Measurements from ENCODE around the gene INHA.

Gene INHA

GRCh38 chr2:219576505-219577388 is 4.6 kb downstream of the INHA start:
- peak; percentile 79 to 83 for DNase-seq

GRCh38 chr2:219578811-219579613 is 6.9 kb downstream of the INHA start:
- no peak for DNase-seq

- no peak for DNase-seq
Observed at GRCh38 chr2:219581346-219581745, 9.2 kb downstream of the INHA start.

- DNase-seq = no peak
Observed at GRCh38 chr2:219591091-219591490, 19.0 kb downstream of the INHA start.

GRCh38 chr2:219592736-219593135 is 20.6 kb downstream of the INHA start:
- no peak for DNase-seq

GRCh38 chr2:219593154-219593553 is 21.0 kb downstream of the INHA start:
- no peak for DNase-seq

DNA sequence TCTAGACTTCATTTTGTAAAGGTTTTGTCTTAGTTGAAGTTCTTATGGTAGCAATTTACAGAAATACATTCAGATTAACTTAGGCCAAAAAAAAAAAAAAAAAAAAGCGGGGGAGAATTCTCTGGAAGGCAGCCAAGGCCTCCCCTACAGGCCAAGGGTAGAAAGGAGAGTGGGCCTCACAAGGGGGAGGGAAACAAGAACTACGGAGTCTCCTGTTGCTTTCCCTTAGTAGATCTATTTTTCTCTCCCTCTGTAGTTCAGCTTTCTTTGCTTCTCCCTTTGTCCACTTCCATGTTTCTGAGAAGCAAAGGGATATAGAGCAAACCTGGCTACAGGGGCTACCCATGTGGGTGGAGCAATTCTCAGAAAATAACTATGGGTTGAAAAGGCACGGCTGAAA is 23.1 kb downstream of the INHA start:
- no peak for DNase-seq

- peak; percentile 41 to 70 for DNase-seq
Observed at GRCh38 chr2:219596954-219597551, 24.9 kb downstream of the INHA start.

- DNase-seq = peak; percentile 97 to 98
Observed at GRCh38 chr2:219597552-219598307, 25.6 kb downstream of the INHA start, which contains the start of gene STK11IP. TSS of gene STK11IP (plus strand) at chr2:219597857. CDS start at chr2:219598120, 263 bp downstream.

GRCh38 chr2:219598308-219599078 is 26.4 kb downstream of the INHA start:
- no peak for DNase-seq

GRCh38 chr2:219603771-219604170 is 31.7 kb downstream of the INHA start:
- no peak for DNase-seq

- no peak for DNase-seq
Observed at GRCh38 chr2:219605607-219605954, 33.5 kb downstream of the INHA start.

DNA sequence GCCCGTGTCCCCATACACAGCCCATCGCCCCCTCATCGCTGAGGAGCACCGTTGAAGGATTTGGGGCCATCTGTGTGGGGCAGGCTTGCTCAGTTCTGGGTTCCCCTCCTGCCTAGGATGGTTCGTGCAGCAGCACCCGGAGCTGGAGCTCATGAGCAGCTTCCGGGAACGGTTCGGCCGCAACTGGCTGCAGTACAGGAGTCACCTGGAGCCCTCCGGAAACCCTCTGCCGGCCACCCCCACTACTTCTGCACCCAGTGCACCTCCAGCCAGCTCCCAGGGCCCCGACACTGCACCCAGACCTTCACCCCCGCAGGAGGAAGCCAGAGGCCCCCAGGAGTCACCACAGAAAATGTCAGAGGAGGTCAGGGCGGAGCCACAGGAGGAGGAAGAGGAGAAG is 35.8 kb downstream of the INHA start:
- no peak for DNase-seq

- no peak for DNase-seq
Observed at GRCh38 chr2:219608399-219608964, 36.4 kb downstream of the INHA start.

- DNase-seq = no peak
Observed at GRCh38 chr2:219609149-219609750, 37.1 kb downstream of the INHA start.

GRCh38 chr2:219611306-219611705 is 39.2 kb downstream of the INHA start:
- DNase-seq = no peak

- DNase-seq = peak in 1 of 2 experiments; percentile 16
Observed at GRCh38 chr2:219611866-219612576, 39.9 kb downstream of the INHA start.

DNA sequence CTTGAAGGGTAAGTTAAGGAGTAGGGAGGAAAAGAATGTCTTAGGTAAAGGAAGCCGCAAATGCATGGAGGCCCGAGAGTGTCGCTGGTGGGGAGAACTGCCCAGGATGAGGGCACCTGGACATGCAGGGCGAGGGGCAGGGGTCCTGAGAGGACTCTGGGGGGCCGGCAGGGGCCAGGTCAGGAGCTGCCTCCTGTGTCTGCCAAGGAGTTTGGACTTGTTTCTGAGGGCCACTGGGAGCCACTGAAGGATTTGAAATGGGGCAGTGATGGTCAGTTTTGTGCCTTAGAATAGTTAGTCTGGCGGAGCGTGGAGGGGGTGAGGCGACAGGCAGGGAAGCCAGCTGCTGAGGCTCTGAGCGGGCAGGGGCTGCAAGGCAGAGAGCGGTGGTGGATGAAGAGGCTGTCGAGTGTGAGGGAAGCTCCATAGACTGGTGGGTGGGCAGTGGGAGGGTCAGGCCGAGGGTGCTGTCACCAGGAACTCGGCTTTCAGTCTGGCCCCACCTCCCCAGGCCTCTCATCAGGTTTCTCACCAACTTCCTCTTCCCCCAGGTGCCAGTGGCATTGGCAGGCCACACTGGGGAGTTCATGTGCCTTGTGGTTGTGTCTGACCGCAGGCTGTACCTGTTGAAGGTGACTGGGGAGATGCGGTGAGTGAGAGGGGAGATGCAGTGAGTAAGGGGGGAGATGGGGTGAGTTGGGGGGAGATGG is 40.6 kb downstream of the INHA start:
- no peak for DNase-seq

GRCh38 chr2:219613461-219614070 is 41.5 kb downstream of the INHA start:
- no peak for DNase-seq
